H1 (cell line): ENCODE measurements around the gene APBA2. TPM values are rescaled to one million over a fixed set of nuclear protein-coding genes. Genes with fewer than 3 reads are reported as not detected.

Experiments
- CTCF ChIA-PET: fragments of 300-600 bp; sonication (Branson Sonifier 250); formaldehyde crosslinking; loops from one replicate; lab custom pipeline; 2021; ENCODE audit not compliant: partially characterized antibody; lab: Charles Lee
- POLR2A ChIA-PET: fragments of 300-600 bp; sonication (Branson Sonifier 250); formaldehyde crosslinking; loops from one replicate; lab custom pipeline; 2021; ENCODE audit warnings: inconsistent platforms; ENCODE audit not compliant: partially characterized antibody; lab: Charles Lee
- DNase-seq, 2 experiments: peaks; one replicate each; pipeline versions ENCODE4 v3.0.0 to v3.0.0-alpha.2; 2010 to 2022; ENCODE audit warnings: low spot score in 2 of 2, low read depth in 1 of 2, mixed read lengths in 1 of 2
- FAIRE-seq: peaks from 2 replicates; lab custom pipeline; 2011; peaks lifted over from hg19 to GRCh38; lab: Jason Lieb, UNC
- H2AFZ ChIP-seq: 2 replicates; pipeline ENCODE4 v1.8.1; 2012; ENCODE audit warnings: low read length, inconsistent platforms
- H2AK5ac ChIP-seq: 2 replicates; pipeline ENCODE4 v1.6.1; 2013; ENCODE audit warnings: low read depth, low read length
- H2BK120ac ChIP-seq: replicated peaks from 2 replicates; pipeline ENCODE3; 2013; ENCODE audit warnings: low read depth, low read length, inconsistent platforms
- H2BK12ac ChIP-seq: 2 replicates; pipeline ENCODE4 v1.6.1; 2013; ENCODE audit warnings: low read depth, low read length
- H2BK15ac ChIP-seq: 2 replicates; pipeline ENCODE4 v1.6.1; 2013; ENCODE audit warnings: low read length
- H2BK20ac ChIP-seq: 2 replicates; pipeline ENCODE4 v1.6.1; 2013; ENCODE audit warnings: low read length
- H2BK5ac ChIP-seq: 2 replicates; pipeline ENCODE4 v1.6.1; 2013; ENCODE audit warnings: low read depth, low read length
- H3K14ac ChIP-seq: 2 replicates; pipeline ENCODE4 v1.6.1; 2013; ENCODE audit warnings: inconsistent platforms; ENCODE audit not compliant: insufficient read length
- H3K18ac ChIP-seq: 2 replicates; pipeline ENCODE4 v1.6.1; 2013; ENCODE audit warnings: low read length; ENCODE audit errors: extremely low read depth
- H3K23ac ChIP-seq: 2 replicates; pipeline ENCODE4 v1.6.1; 2013; ENCODE audit warnings: inconsistent platforms; ENCODE audit not compliant: insufficient read length
- H3K23me2 ChIP-seq: 2 replicates; pipeline ENCODE4 v1.6.1; 2013; ENCODE audit warnings: low read depth, low read length
- H3K27ac ChIP-seq: 2 replicates; pipeline ENCODE4 v1.6.1; 2011; ENCODE audit warnings: low read depth, low read length, inconsistent platforms
- H3K27me3 ChIP-seq, 4 experiments: replicated peaks in 1 of 4; 1 replicate in 1 of 4; 2 replicates in 3 of 4; pipeline versions ENCODE4 v1.6.1 to v1.8.1; 2011 to 2013; ENCODE audit warnings: low read length in 3 of 4, mild to moderate bottlenecking in 3 of 4, inconsistent platforms in 2 of 4, mixed read lengths in 2 of 4, moderate library complexity in 1 of 4; ENCODE audit not compliant: control insufficient read depth in 3 of 4, insufficient read depth in 3 of 4; ENCODE audit errors: extremely low read depth in 1 of 4
- H3K36me3 ChIP-seq, 4 experiments: 2 replicates each; pipeline versions ENCODE4 v1.6.1 to v1.8.1; 2011 to 2013; ENCODE audit warnings: mild to moderate bottlenecking in 4 of 4, low read length in 3 of 4, moderate library complexity in 2 of 4, control low read depth in 1 of 4, inconsistent platforms in 1 of 4; ENCODE audit not compliant: insufficient read depth in 4 of 4, control insufficient read depth in 2 of 4
- H3K4ac ChIP-seq: replicated peaks from 2 replicates; pipeline ENCODE3; 2013; ENCODE audit warnings: low read length, low read depth, mixed read lengths, inconsistent platforms; ENCODE audit not compliant: insufficient read length
- H3K4me1 ChIP-seq, 4 experiments: replicated peaks in 1 of 4; 1 replicate in 1 of 4; 2 replicates in 3 of 4; pipeline versions ENCODE4 v1.6.1 to v1.8.1; 2011 to 2013; ENCODE audit warnings: low read length in 3 of 4, inconsistent platforms in 2 of 4, mixed read lengths in 1 of 4; ENCODE audit not compliant: insufficient read depth in 4 of 4, control insufficient read depth in 3 of 4
- H3K4me2 ChIP-seq, 2 experiments: 2 replicates each; pipeline versions ENCODE4 v1.6.1 to v1.8.1; 2011 to 2013; ENCODE audit warnings: low read depth in 2 of 2, low read length in 2 of 2, control low read depth in 1 of 2, inconsistent platforms in 1 of 2, mild to moderate bottlenecking in 1 of 2; ENCODE audit not compliant: insufficient read depth in 1 of 2
- H3K4me3 ChIP-seq, 4 experiments: fragments of 200-600, 300-600 bp in 1 of 4; sonication (generic), shearing (Covaris generic), sonication (Bioruptor Twin) in 1 of 4; 2 replicates each; pipeline versions ENCODE4 v1.5.1 to v1.8.1; 2011 to 2016; ENCODE audit warnings: low read length in 4 of 4, low read depth in 3 of 4, control low read depth in 2 of 4, inconsistent platforms in 2 of 4, mild to moderate bottlenecking in 2 of 4, mixed read lengths in 1 of 4, moderate library complexity in 1 of 4; ENCODE audit not compliant: insufficient read depth in 2 of 4; ENCODE audit errors: extremely low read depth in 1 of 4
- H3K56ac ChIP-seq: replicated peaks from 2 replicates; pipeline ENCODE3; 2013; ENCODE audit warnings: low read depth, mild to moderate bottlenecking, mixed read lengths, low read length, inconsistent platforms; ENCODE audit not compliant: insufficient read length
- H3K79me1 ChIP-seq: 2 replicates; pipeline ENCODE4 v1.6.1; 2013; ENCODE audit warnings: low read depth, low read length, control low read depth
- H3K79me2 ChIP-seq, 2 experiments: 2 replicates each; pipeline versions ENCODE4 v1.6.1 to v1.8.1; 2012 to 2013; ENCODE audit warnings: low read length in 2 of 2, mild to moderate bottlenecking in 2 of 2, inconsistent platforms in 1 of 2; ENCODE audit not compliant: insufficient read depth in 2 of 2, control insufficient read depth in 1 of 2
- H3K9ac ChIP-seq, 4 experiments: replicated peaks in 1 of 4; 1 replicate in 1 of 4; 2 replicates in 3 of 4; pipeline versions ENCODE4 v1.6.1 to v1.8.1; 2011 to 2013; ENCODE audit warnings: low read depth in 3 of 4, low read length in 3 of 4, control low read depth in 2 of 4, mild to moderate bottlenecking in 2 of 4, moderate library complexity in 2 of 4, inconsistent platforms in 1 of 4; ENCODE audit errors: extremely low read depth in 1 of 4
- H3K9me3 ChIP-seq, 2 experiments: 2 replicates each; pipeline versions ENCODE4 v1.6.1 to v1.8.1; 2012 to 2013; ENCODE audit warnings: mild to moderate bottlenecking in 2 of 2, moderate library complexity in 2 of 2, control low read depth in 1 of 2, inconsistent platforms in 1 of 2, low read depth in 1 of 2, low read length in 1 of 2, mixed read lengths in 1 of 2; ENCODE audit not compliant: insufficient read depth in 2 of 2
- H4K20me1 ChIP-seq, 2 experiments: replicated peaks in 1 of 2; 2 replicates each; pipeline versions ENCODE3 to v1.8.1; 2011 to 2013; ENCODE audit warnings: inconsistent platforms in 2 of 2, low read length in 2 of 2, mild to moderate bottlenecking in 1 of 2; ENCODE audit not compliant: insufficient read depth in 2 of 2, control insufficient read depth in 1 of 2
- H4K5ac ChIP-seq: 2 replicates; pipeline ENCODE4 v1.6.1; 2013; ENCODE audit warnings: low read length, low read depth, mixed read lengths, inconsistent platforms; ENCODE audit not compliant: insufficient read length
- H4K8ac ChIP-seq: 2 replicates; pipeline ENCODE4 v1.8.0; 2013; ENCODE audit warnings: mild to moderate bottlenecking, moderate library complexity, low read length, inconsistent platforms; ENCODE audit not compliant: insufficient read depth; ENCODE audit errors: extremely low read depth
- H4K91ac ChIP-seq: replicated peaks from 2 replicates; pipeline ENCODE3; 2013; ENCODE audit warnings: low read length, mixed read lengths, inconsistent platforms; ENCODE audit not compliant: insufficient read length
- WGBS, 2 experiments: shearing (Covaris generic) in 1 of 2; methylation state at CpG; one replicate each; pipeline versions ENCODE4 v1.1.6 to v1.1.7; 2013 to 2015; ENCODE audit warnings: low lambda C conversion rate in 2 of 2, mixed read lengths in 2 of 2, inconsistent platforms in 1 of 2, low coverage in 1 of 2, missing lambda C conversion rate in 1 of 2; ENCODE audit not compliant: insufficient replicate concordance in 2 of 2, insufficient coverage in 1 of 2, insufficient read length in 1 of 2; ENCODE audit errors: extremely low coverage in 1 of 2, missing lambda C conversion rate in 1 of 2; 5-methylcytosine and 5-hydroxymethylcytosine counted together
- polyA plus RNA-seq, 7 experiments: library from polyadenylated mRNA; depleted of rRNA in 3 of 7; stranded (reverse) in 5 of 7; unstranded in 2 of 7; fragments of >200 nt in 5 of 7; fragments of 200-250 nt in 2 of 7; gene quantifications; 1 replicate in 5 of 7; 2 replicates in 1 of 7; 4 replicates in 1 of 7; pipeline versions ENCODE4 v1.2.1 to v1.2.3, GENCODE V29; 2011 to 2013; ENCODE audit warnings: missing spikeins in 2 of 7, mixed read lengths in 2 of 7
- total RNA-seq: library from RNA; stranded (reverse); fragmentation: NEBNext Ultra II Directional; extraction: Animal tissue kit (Norgen Biotek cat#: 25700); gene quantifications from 2 replicates; pipeline ENCODE4 v1.2.1, GENCODE V29; 2021

The APBA2 gene
- total and polyA plus RNA-seq, 2 of the 8 experiments (the other 6 are each of a cell fraction or from before 2014, with no cell fraction given), result 15.5 to 19.0 TPM

DNA sequence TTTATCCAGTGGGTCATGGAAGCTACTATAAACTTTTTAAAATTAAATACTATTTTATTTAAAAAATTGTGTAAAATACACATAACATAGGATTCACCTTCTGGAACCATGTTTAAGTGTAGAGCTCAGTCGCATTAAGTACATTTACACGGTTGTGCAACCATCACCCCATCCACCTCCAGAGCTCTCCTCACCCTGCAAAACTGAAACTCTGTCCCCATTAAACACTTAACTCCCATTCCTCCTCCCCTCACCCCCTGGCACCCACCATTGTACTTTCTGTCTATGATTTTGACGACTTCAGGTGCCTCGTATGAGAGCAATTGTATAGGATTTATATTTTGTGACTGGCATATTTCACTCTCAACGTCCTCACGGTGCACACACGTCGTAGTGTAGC lies 70.7 kb downstream of the APBA2 start:
- Histone ChIP-seq H2AK5ac (no peak overlapping the region), H2BK5ac (no peak overlapping the region), H3K4me1 (peaks cover 0 to 15% (median 3%) of the 10 kb centered on the region in 4 experiments; a peak in 4 of 7 replicates), H3K4me3 (no peak overlapping the region), H3K56ac (no peak overlapping the region), H3K4me2 (no peak overlapping the region), H3K18ac (no peak overlapping the region), H3K27ac (no peak overlapping the region), H3K36me3 (no peaks in the 10 kb centered on the region), H2BK15ac (no peak overlapping the region), H3K27me3 (no peaks in the 10 kb centered on the region), H2BK120ac (no peak overlapping the region), H2BK12ac (no peak overlapping the region), H4K91ac (no peak overlapping the region), H3K23me2 (no peaks in the 10 kb centered on the region), H2BK20ac (peak overlapping the region; percentile 80; the same call in 1 of the 2 replicates), H3K4ac (no peak overlapping the region), H4K20me1 (no peaks in the 10 kb centered on the region), H2AFZ (no peak overlapping the region), H3K14ac (no peak overlapping the region), H4K5ac (no peak overlapping the region), H4K8ac (no peak overlapping the region), H3K79me2 (no peaks in the 10 kb centered on the region), H3K79me1 (no peaks in the 10 kb centered on the region), H3K9me3 (no peaks in the 10 kb centered on the region), H3K9ac (no peak overlapping the region), H3K23ac (no peak overlapping the region)
- ChIA-PET CTCF (interaction anchor here (0.5 to 1.6 kb wide), 6 partner anchors 24 to 146 kb away, joined by 3 to 5 read pairs (median 4); no protein-coding TSS in a partner anchor), POLR2A (no interaction called here)
- WGBS, 2 experiments, result 96% methylated on average over 8 of the region's 8 CpGs; no CpG with 5 or more reads in 1 of the 2 experiments
- no peak for FAIRE-seq
- DNase-seq, result peak in 1 of 2 experiments; percentile 17
